Measurements from ENCODE around the gene UNKL. TPM values are rescaled to one million over a fixed set of nuclear protein-coding genes. Genes with fewer than 3 reads are reported as not detected.

Gene UNKL
- total RNA-seq, 1 experiment from 2014 or later: 18.8 TPM

GRCh38 chr16:1322407-1322806 is 92.1 kb downstream of the UNKL start:
- intact Hi-C loops (cut with micrococcal nuclease): no loop called here
- H3K36me3 ChIP-seq (ENCODE audit: low read depth, low read length): peaks cover 16% of the 10 kb centered on the region; the same call in 1 of the 2 replicates
- H2AFZ ChIP-seq (ENCODE audit: low read length): no peak overlapping the region
- no peaks in the 10 kb centered on the region for H4K20me1 ChIP-seq (ENCODE audit: low read length)
- no peak overlapping the region for H3K4me3 ChIP-seq (ENCODE audit: low read length)
- no peak overlapping the region for H3K27ac ChIP-seq (ENCODE audit: low read length)
- POLR2A ChIA-PET (ENCODE audit: unreplicated experiment): no interaction called here
- H3F3A ChIP-seq (ENCODE audit: low read length, unreplicated experiment): no peaks in the 10 kb centered on the region
- no peak for TF ChIP-seq EZH2phosphoT487 (IDR thresholded peaks at IDR 0.05; ENCODE audit: borderline replicate concordance, low read length)
- TF ChIP-seq EZH2 (IDR thresholded peaks at IDR 0.05; ENCODE audit: low read length, unreplicated experiment): no peak
- TF ChIP-seq CTCF (conservative IDR thresholded peaks at IDR 0.05; ENCODE audit: low read depth, low read length): no peak
- no peaks in the 10 kb centered on the region for H3K27me3 ChIP-seq (ENCODE audit: low read length)
- BruUV-seq (replicated peaks): no TSS peak
- H3K4me2 ChIP-seq (ENCODE audit: low read length): no peak overlapping the region
- no peak overlapping the region for H3K9ac ChIP-seq (ENCODE audit: low read length)
- H3K9me2 ChIP-seq (replicated peaks; ENCODE audit: low read length): no peaks in the 10 kb centered on the region
- no peaks in the 10 kb centered on the region for H3K4me1 ChIP-seq (ENCODE audit: insufficient read depth, low read length)
- ATAC-seq (no peak), DNase-seq (no peak)
- peaks cover under 1% of the 10 kb centered on the region; the same call in 1 of the 2 replicates for H3K79me2 ChIP-seq (ENCODE audit: low read length)
- no peaks in the 10 kb centered on the region for H3K9me3 ChIP-seq (ENCODE audit: low read length)
- CTCF ChIA-PET: no interaction called here

GRCh38 chr16:1320658-1321240 is 93.8 kb downstream of the UNKL start:
- no TSS peak for BruUV-seq (replicated peaks)
- no peak overlapping the region for H3K9ac ChIP-seq (ENCODE audit: low read length)
- H3K9me3 ChIP-seq (ENCODE audit: low read length): no peaks in the 10 kb centered on the region
- no peaks in the 10 kb centered on the region for H4K20me1 ChIP-seq (ENCODE audit: low read length)
- no peak overlapping the region for H3K4me2 ChIP-seq (ENCODE audit: low read length)
- no peak overlapping the region for H3K27ac ChIP-seq (ENCODE audit: low read length)
- ATAC-seq: no peak
- intact Hi-C loops (cut with micrococcal nuclease): no loop called here
- H3K4me3 ChIP-seq (ENCODE audit: low read length): no peak overlapping the region
- H3K27me3 ChIP-seq (ENCODE audit: low read length): no peaks in the 10 kb centered on the region
- no peak for TF ChIP-seq EZH2phosphoT487 (IDR thresholded peaks at IDR 0.05; ENCODE audit: borderline replicate concordance, low read length)
- no peak for TF ChIP-seq EZH2 (IDR thresholded peaks at IDR 0.05; ENCODE audit: low read length, unreplicated experiment)
- no peak for TF ChIP-seq CTCF (conservative IDR thresholded peaks at IDR 0.05; ENCODE audit: low read depth, low read length)
- ChIA-PET CTCF (no interaction called here), POLR2A (ENCODE audit: unreplicated experiment) (no interaction called here)
- peaks cover 13% of the 10 kb centered on the region; the same call in 1 of the 2 replicates for H3K79me2 ChIP-seq (ENCODE audit: low read length)
- H3K9me2 ChIP-seq (replicated peaks; ENCODE audit: low read length): no peaks in the 10 kb centered on the region
- H3F3A ChIP-seq (ENCODE audit: low read length, unreplicated experiment): no peaks in the 10 kb centered on the region
- peaks cover 31% of the 10 kb centered on the region for H3K36me3 ChIP-seq (ENCODE audit: low read depth, low read length)
- no peak overlapping the region for H2AFZ ChIP-seq (ENCODE audit: low read length)
- H3K4me1 ChIP-seq (ENCODE audit: insufficient read depth, low read length): no peaks in the 10 kb centered on the region
- DNase-seq: no peak

DNA sequence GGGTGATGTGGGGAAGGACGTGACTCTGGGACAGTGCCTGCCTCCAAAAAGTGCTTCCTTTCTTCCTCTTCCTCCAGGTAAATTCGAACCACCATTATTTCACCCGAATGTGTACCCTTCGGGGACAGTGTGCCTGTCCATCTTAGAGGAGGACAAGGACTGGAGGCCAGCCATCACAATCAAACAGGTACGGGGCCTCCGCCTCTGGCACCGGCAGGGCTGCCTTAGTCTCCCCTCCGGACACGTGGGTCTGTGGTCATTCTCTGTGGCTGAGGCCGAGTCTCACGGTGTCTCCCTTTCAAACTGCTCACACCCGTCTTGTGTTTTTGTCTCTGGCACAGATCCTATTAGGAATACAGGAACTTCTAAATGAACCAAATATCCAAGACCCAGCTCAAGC is 94.4 kb downstream of the UNKL start:
- ATAC-seq: no peak
- no TSS peak for BruUV-seq (replicated peaks)
- TF ChIP-seq EZH2phosphoT487 (IDR thresholded peaks at IDR 0.05; ENCODE audit: borderline replicate concordance, low read length): no peak
- no peak for TF ChIP-seq CTCF (conservative IDR thresholded peaks at IDR 0.05; ENCODE audit: low read depth, low read length)
- TF ChIP-seq EZH2 (IDR thresholded peaks at IDR 0.05; ENCODE audit: low read length, unreplicated experiment): no peak
- ChIA-PET CTCF (no interaction called here), POLR2A (ENCODE audit: unreplicated experiment) (no interaction called here)
- intact Hi-C loops (cut with micrococcal nuclease): no loop called here
- H3K27ac ChIP-seq (ENCODE audit: low read length): no peak overlapping the region
- H3K36me3 ChIP-seq (ENCODE audit: low read depth, low read length): peaks cover 37% of the 10 kb centered on the region
- no peaks in the 10 kb centered on the region for H3K27me3 ChIP-seq (ENCODE audit: low read length)
- H3K9me3 ChIP-seq (ENCODE audit: low read length): no peaks in the 10 kb centered on the region
- no peaks in the 10 kb centered on the region for H4K20me1 ChIP-seq (ENCODE audit: low read length)
- H3K4me1 ChIP-seq (ENCODE audit: insufficient read depth, low read length): no peaks in the 10 kb centered on the region
- no peak overlapping the region for H3K4me3 ChIP-seq (ENCODE audit: low read length)
- H3K4me2 ChIP-seq (ENCODE audit: low read length): no peak overlapping the region
- H3K79me2 ChIP-seq (ENCODE audit: low read length): peaks cover 18% of the 10 kb centered on the region; the same call in 1 of the 2 replicates
- no peak overlapping the region for H3K9ac ChIP-seq (ENCODE audit: low read length)
- no peak overlapping the region for H2AFZ ChIP-seq (ENCODE audit: low read length)
- no peaks in the 10 kb centered on the region for H3K9me2 ChIP-seq (replicated peaks; ENCODE audit: low read length)
- no peaks in the 10 kb centered on the region for H3F3A ChIP-seq (ENCODE audit: low read length, unreplicated experiment)
- DNase-seq: no peak
